Stimulated activated memory B cell treated with anti-CD40 and anti-IgM and Interleukin-4, amounts not matched to agents 10 μg/mL and 1 μg/mL and 100 μg/mL, for 72 hours (primary cell): Measurements from ENCODE around the gene KCNJ8.
"Not testable (repeated sequence)": the region's sequence is repeated elsewhere in the genome, so short reads cannot be mapped to it uniquely, and the experiment has no call there.

Experiments
- ATAC-seq: fragments of 150-1000 bp; cut with Tn5 transposase; 2 replicates; pipeline ENCODE4 v1.10.0; 2021
- H3K27ac Mint-ChIP-seq: one replicate; pipeline ENCODE4 v1.8.0; 2022; ENCODE audit warnings: mild to moderate bottlenecking, mixed read lengths
- H3K27me3 Mint-ChIP-seq: one replicate; pipeline ENCODE4 v1.8.0; 2022; ENCODE audit warnings: mixed read lengths
- H3K36me3 Mint-ChIP-seq: one replicate; pipeline ENCODE4 v1.8.0; 2022; ENCODE audit warnings: mixed read lengths
- H3K4me1 Mint-ChIP-seq: one replicate; pipeline ENCODE4 v1.8.0; 2022; ENCODE audit warnings: mixed read lengths
- H3K4me3 Mint-ChIP-seq: one replicate; pipeline ENCODE4 v1.8.0; 2022; ENCODE audit warnings: mild to moderate bottlenecking, moderate library complexity, mixed read lengths
- H3K9me3 Mint-ChIP-seq: one replicate; pipeline ENCODE4 v1.8.0; 2022; ENCODE audit warnings: mixed read lengths

KCNJ8 gene

DNA sequence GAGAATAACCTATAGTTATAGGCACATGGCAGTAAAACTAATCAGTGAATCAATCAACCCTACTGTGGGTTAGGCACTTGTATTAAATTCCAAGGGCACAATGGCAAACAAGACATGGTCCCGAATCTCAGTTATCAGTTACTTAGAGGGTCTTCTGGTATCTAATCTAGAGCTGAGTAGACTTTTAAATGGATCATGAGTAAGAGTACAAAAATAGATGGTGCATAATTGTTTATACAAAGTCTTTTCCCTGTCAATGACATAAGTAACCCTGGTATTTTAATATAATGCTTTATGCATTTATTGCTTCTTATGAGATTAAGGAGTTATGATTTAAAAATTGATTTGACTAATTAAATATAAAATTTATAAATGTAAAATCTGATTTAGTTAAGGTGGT is 23.0 kb upstream of the KCNJ8 start:
- H3K36me3 Mint-ChIP-seq: no peaks in the 10 kb centered on the region
- no peak for ATAC-seq
- H3K9me3 Mint-ChIP-seq: no peaks in the 10 kb centered on the region
- H3K27ac Mint-ChIP-seq: no peak overlapping the region
- H3K4me1 Mint-ChIP-seq: no peaks in the 10 kb centered on the region
- H3K4me3 Mint-ChIP-seq: no peak overlapping the region
- H3K27me3 Mint-ChIP-seq: peaks cover 13% of the 10 kb centered on the region

DNA sequence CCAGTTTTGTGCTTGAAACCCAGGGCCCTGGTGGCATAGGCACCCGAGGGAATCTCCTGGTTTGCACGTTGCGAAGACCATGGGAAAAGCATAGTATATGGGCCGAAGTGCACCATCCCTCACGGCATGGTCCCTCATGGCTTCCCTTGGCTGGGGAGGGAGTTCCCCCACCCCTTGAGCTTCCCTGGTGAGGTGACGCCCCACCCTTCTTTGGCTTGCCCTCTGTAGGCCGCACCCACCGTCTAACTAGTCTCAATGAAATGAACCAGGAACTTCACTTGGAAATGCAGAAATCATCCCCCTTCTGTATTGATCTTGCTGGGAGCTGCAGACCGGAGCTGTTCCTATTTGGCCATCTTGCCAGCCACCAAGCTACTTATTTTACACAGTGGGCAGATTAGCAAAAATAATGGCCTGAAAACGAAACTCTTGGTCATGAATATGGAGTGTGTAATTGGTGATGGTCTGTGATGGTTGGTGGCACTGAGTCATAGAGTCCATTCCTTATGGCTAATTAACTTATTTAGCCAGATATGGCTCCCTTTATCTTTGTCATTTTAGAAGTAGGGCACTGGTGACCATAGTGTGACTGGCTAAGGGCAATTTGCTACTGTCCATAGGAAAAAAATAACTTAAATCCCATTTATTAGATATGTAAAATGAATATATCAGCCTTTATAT is 21.3 kb upstream of the KCNJ8 start:
- no peak for ATAC-seq
- no peak overlapping the region for H3K4me3 Mint-ChIP-seq
- H3K27me3 Mint-ChIP-seq: peaks cover 18% of the 10 kb centered on the region
- no peaks in the 10 kb centered on the region for H3K9me3 Mint-ChIP-seq
- no peaks in the 10 kb centered on the region for H3K36me3 Mint-ChIP-seq
- H3K4me1 Mint-ChIP-seq: no peaks in the 10 kb centered on the region
- no peak overlapping the region for H3K27ac Mint-ChIP-seq

DNA sequence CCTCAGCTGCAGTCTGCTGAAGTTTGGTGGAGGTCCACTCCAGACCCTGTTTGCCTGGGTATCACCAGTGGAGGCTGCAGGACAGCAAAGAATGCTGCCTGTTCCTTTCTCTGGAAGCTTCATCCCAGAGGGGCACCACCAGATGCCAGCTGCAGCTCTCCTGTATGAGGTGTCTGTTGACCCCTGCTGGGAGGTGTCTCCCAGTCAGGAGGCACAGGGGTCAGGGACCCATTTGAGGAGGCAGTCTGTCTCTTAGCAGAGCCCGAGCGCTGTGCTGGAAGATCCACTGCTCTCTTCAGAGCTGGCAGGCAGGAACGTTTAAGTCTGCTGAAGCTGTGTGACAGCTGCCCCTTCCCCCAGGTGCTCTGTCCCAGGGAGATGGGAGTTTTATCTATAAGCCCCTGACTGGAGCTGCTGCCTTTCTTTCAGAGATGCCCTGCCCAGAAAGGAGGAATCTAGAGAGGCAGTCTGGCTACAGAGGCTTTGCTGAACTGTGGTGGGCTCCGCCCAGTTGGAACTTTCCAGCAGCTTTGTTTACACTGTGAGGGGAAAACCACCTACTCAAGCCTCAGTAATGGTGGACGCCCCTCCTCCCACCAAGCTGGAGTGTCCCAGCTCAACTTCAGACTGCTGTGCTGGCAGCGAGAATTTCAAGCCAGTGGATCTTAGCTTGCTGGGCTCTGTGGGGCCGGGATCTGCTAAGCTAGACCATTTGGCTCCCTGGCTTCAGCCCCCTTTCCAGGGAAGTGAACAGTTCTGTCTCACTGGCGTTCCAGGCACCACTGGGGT is 20.5 kb upstream of the KCNJ8 start:
- not testable (repeated sequence) for H3K27ac Mint-ChIP-seq, H3K4me3 Mint-ChIP-seq, H3K9me3 Mint-ChIP-seq, ATAC-seq, H3K36me3 Mint-ChIP-seq, H3K4me1 Mint-ChIP-seq
- peaks cover 18% of the 10 kb centered on the region for H3K27me3 Mint-ChIP-seq

DNA sequence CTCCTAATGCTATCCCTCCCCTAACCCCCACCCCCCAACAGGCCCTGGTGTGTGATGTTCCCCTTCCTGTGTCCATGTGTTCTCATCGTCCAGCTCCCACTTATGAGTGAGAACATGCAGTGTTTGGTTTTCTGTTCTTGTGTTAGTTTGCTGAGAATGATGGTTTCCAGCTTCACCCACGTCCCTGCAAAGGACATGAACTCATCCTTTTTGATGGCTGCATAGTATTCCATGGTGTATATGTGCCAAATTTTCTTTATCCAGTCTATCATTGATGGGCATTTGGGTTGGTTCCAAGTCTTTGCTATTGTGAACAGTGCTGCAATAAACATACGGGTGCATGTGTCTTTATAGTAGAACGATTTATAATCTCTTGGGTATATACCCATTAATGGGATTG is 15.2 kb upstream of the KCNJ8 start:
- H3K27ac Mint-ChIP-seq, H3K4me1 Mint-ChIP-seq, H3K4me3 Mint-ChIP-seq, ATAC-seq, H3K9me3 Mint-ChIP-seq, H3K36me3 Mint-ChIP-seq: not testable (repeated sequence)
- H3K27me3 Mint-ChIP-seq: peaks cover 18% of the 10 kb centered on the region

DNA sequence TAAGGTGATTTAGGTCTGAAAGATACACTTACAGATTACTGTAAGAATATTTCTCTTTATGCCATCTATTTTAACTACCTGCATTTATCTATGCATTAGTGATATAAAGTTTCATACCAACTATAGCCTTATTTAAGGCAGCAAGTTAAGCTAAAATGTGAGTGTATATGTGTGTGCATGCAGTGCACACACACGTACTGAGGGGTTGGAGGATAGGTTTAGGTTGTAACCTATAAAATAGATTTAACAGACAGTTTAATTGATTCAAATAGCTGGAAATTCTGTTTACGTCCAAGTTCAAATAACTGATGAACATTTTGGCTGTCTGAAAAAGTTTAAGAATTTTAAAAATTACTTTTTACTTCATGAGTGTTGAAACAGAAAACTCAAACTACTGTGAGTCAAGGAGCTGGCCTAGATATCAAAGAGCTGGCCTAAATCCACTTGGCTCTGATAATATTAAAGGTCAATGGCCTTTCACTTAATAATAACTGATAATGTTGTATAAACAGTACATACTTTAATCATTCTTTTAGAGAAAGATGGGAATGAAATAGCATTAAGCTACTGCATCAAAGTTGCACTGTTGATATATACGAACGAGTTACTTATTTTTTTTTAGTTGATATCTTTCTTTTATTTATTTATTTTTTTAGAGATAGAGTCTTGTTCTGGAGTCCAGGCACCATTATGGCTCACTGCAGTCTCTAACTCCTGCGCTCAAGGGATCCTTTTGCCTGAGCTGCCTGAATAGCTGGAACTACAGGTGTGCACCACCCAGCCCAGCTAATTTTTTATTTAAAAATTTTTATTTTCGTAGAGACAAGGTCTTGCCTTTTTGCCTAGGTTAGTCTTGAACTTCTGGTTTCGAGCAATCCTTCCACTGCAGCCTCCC is 13.8 kb upstream of the KCNJ8 start:
- Mint-ChIP-seq H3K36me3 (no peaks in the 10 kb centered on the region), H3K27me3 (peaks cover 9% of the 10 kb centered on the region), H3K4me1 (no peaks in the 10 kb centered on the region), H3K27ac (no peak overlapping the region), H3K4me3 (no peak overlapping the region), H3K9me3 (peaks cover 1% of the 10 kb centered on the region)
- ATAC-seq: no peak

DNA sequence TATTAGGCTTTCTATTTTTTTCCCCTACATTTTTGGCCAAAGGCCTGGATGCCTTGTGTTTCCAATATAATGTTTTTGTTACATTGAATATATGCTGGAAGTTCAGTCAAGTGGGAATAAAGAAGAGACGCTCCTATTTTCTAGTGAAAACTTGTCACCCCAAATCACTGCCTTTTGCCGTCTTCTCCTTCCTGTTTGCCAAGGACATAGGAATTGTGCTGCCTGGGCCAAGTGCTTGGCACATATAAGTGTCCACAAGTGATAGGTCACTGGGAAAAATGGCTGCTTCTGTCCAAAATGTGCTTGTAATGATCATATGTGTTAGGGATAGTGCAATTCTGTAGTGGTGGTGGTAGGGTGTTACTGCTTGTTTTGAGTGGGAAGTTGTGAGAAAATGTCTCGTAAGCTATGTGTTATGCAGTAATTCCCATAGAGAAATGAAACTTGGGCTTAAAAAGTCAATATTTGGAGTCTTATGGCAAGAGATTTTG is 11.6 kb upstream of the KCNJ8 start:
- Mint-ChIP-seq H3K27ac (no peak overlapping the region), H3K27me3 (no peaks in the 10 kb centered on the region), H3K36me3 (no peaks in the 10 kb centered on the region), H3K9me3 (peaks cover 3% of the 10 kb centered on the region), H3K4me1 (no peaks in the 10 kb centered on the region), H3K4me3 (no peak overlapping the region)
- no peak for ATAC-seq

DNA sequence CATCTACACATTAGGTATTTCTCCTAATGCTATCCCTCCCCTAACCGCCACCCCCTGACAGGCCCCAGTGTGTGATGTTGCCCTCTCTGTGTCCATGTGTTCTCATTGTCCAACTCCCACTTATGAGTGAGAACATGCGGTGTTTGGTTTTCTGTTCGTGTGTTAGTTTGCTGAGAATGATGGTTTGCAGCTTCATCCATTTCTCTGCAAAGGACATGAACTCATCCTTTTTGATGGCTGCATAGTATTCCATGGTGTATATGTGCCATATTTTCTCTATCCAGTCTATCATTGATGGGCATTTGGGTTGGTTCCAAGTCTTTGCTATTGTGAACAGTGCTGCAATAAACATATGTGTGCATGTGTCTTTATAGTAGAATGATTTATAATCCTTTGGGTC is 8.2 kb upstream of the KCNJ8 start:
- not testable (repeated sequence) for ATAC-seq, H3K27ac Mint-ChIP-seq, H3K4me3 Mint-ChIP-seq, H3K36me3 Mint-ChIP-seq, H3K9me3 Mint-ChIP-seq, H3K27me3 Mint-ChIP-seq, H3K4me1 Mint-ChIP-seq

DNA sequence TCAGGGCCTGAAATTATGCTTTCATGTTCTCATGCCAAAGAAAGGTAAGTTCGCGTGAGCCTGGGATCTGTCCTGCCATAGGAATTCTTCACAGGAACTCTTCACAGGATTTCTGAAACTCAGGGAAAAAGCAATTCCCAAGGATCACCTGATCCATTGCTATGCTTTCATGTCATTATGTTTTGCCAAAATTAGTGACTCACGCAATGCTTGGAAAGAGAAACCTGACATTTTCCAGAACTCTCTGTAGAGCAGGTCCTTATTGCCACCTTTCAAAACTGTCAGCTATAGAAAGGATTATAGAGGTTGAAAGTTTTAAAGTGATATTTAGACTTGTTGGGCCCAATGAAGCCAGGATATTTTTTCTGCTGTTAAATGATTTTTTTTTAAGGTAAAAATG is 6.3 kb upstream of the KCNJ8 start:
- Mint-ChIP-seq H3K4me1 (no peaks in the 10 kb centered on the region), H3K27me3 (peaks cover 14% of the 10 kb centered on the region), H3K36me3 (no peaks in the 10 kb centered on the region), H3K9me3 (peaks cover 3% of the 10 kb centered on the region), H3K4me3 (no peak overlapping the region), H3K27ac (no peak overlapping the region)
- ATAC-seq: no peak

DNA sequence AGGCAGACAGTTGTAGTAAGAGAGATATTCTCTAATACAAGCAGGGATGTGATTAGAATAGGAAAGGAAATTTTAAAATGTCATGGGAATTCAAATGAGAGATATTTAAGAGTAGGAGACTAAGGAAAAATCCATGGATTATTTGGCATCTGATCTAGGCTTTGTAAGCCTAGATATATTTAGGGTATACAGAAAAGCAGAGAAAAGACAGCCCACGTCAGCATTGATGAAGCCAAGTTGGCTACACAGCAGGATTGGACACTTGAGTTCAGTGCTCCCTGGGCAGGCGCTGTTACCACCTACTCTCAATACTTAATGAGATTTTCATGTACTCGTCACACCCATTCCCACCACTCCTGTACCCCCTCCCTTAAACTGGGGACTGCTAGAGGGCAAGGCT is 1.7 kb upstream of the KCNJ8 start:
- peaks cover 5% of the 10 kb centered on the region for H3K4me1 Mint-ChIP-seq
- ATAC-seq: no peak
- no peaks in the 10 kb centered on the region for H3K36me3 Mint-ChIP-seq
- H3K4me3 Mint-ChIP-seq: no peak overlapping the region
- H3K27ac Mint-ChIP-seq: no peak overlapping the region
- H3K9me3 Mint-ChIP-seq: no peaks in the 10 kb centered on the region
- peaks cover 39% of the 10 kb centered on the region for H3K27me3 Mint-ChIP-seq

DNA sequence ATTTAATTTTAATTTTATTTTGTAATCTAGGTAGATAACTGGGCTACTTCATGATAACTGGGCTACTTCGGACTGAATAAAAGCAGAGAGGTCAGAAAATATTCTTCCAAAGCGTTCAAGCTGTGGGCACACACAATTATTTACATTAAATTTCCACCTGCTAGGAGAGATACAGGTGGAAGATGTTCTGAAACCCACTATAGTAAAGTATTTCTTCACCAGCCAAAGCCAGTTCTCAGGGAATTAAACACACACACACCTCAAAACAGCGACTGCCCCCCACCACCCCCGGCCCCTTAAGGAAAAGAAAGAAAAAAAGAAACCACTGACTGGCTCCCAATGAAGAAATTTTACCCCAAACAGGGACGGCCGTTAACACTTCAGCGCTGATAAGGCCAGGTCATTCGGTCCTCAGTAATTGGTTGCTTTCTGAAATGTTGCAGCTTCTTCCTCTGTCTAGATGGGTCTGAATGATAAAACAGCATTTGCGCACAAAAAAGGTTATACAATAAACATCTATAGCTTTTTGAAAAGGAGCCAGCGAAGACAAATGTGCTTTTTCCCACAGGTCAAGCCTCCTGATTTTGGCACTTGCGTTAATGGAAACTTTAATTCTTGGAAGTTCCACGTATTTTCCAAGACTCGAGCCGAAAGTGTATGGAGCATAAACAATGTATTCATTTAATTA is 771 bp upstream of the KCNJ8 start:
- Mint-ChIP-seq H3K4me1 (peaks cover 5% of the 10 kb centered on the region), H3K4me3 (no peak overlapping the region), H3K9me3 (no peaks in the 10 kb centered on the region), H3K27me3 (peaks cover 39% of the 10 kb centered on the region), H3K27ac (no peak overlapping the region), H3K36me3 (no peaks in the 10 kb centered on the region)
- ATAC-seq: no peak

DNA sequence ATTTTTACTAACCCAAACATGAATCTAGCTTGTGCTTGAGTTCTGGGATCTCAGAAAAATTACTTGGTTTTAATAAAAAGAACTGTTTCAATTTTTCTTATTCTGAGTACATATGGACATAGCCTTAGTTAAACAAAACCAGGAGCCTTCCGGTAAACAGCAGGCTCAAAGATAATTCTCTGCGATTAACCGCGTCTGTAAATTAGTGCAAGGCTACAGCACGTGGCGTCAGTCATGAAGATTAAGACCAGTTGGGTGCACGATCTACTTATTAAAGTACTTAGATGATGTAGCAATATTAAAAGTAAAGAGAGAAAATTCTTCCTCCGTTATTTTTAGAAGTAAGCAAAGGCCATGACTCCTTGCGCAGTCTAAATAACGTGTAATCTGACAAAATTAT is 700 bp downstream of the KCNJ8 start:
- Mint-ChIP-seq H3K4me3 (no peak overlapping the region), H3K36me3 (no peaks in the 10 kb centered on the region), H3K27ac (no peak overlapping the region), H3K27me3 (peaks cover 39% of the 10 kb centered on the region), H3K4me1 (peaks cover 5% of the 10 kb centered on the region), H3K9me3 (no peaks in the 10 kb centered on the region)
- ATAC-seq: no peak

DNA sequence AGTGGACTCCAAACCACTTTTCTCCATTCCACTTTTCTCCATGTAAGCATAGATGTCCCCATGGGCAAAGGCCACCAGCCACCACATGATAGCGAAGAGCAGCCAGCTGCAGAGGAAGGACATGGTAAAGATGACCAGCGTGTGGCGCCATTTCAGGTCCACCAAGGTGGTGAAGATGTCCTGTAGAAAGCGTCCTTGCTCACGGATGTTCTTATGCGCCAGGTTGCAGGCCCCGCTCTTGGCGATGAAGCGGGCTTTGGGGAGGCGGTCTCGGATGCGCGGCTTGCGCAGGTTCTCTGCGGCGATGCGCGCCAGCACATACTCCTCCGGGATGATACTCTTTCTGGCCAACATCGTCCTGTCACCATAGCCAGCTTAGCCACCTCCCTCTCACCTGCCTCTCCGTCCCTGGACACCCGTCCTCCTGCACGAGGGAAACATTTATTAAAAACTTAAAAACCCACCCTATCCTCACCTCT is 1.2 kb downstream of the KCNJ8 start:
- no peak overlapping the region for H3K4me3 Mint-ChIP-seq

DNA sequence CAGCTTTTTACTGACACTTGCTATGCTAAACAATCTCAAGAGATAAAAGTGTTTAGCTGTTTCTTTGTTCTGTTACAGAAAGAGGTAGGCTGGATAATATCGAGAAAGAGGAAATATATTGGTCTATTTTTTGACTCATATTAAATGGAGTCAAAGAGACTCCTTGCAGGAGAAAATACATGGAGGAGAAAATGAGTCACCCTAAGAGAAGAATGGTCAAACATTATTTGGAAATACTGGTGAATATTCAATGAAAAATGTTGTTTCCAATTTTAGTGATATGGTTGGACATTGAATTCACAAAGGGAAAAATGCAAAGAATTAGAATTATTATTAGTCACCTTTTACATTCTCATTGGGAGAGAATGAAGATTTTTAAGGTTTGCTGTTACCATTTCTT is 3.2 kb downstream of the KCNJ8 start:
- H3K27ac Mint-ChIP-seq: no peak overlapping the region
- ATAC-seq: no peak
- H3K4me3 Mint-ChIP-seq: no peak overlapping the region
- peaks cover 5% of the 10 kb centered on the region for H3K4me1 Mint-ChIP-seq
- H3K27me3 Mint-ChIP-seq: peaks cover 31% of the 10 kb centered on the region
- no peaks in the 10 kb centered on the region for H3K36me3 Mint-ChIP-seq
- no peaks in the 10 kb centered on the region for H3K9me3 Mint-ChIP-seq

More for the DNA sequence above, 1.2 kb downstream of the KCNJ8 start:
- Mint-ChIP-seq H3K4me1 (peaks cover 5% of the 10 kb centered on the region), H3K9me3 (no peaks in the 10 kb centered on the region), H3K27ac (no peak overlapping the region), H3K36me3 (no peaks in the 10 kb centered on the region), H3K27me3 (peaks cover 39% of the 10 kb centered on the region)
- peak; percentile 47 for ATAC-seq

DNA sequence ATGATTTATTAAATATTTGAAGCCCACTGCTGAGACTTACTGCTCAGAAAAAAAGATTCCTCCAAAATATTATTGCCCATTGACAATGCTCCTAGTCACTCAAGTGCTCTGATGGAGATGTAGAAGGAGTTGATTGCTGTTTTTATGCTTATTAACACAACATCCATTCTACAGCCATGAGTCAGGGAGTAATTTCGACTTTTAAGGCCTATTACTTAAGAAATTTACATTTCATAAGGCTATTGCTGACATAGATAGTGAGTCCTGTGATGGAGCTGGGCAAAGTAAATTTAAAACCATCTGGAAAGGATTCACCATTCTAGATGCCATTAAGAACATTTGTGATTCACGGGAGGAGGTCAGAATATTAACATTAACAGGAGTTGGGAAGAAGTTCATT is 5.2 kb downstream of the KCNJ8 start:
- Mint-ChIP-seq H3K9me3 (no peaks in the 10 kb centered on the region), H3K4me1 (peaks cover 5% of the 10 kb centered on the region), H3K4me3 (no peak overlapping the region), H3K36me3 (no peaks in the 10 kb centered on the region), H3K27me3 (peaks cover 15% of the 10 kb centered on the region), H3K27ac (no peak overlapping the region)
- no peak for ATAC-seq

DNA sequence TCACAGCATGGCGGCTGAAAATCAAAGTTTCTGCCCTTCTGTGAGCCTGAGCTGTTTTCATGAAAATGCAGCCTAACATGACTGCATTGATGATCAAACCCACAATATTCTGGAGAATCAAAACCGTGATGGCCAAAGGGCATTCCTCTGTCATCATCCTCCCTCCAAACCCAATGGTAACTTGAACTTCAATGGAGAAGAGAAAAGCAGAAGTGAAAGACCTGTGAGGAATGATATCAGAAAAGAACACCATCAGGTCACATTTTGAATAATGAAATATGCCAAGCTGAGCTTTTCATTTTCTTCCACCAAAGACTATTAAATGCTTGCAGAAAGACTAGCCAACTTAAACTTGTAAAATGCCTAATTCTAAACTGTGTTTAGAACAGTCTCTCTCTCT is 8.1 kb downstream of the KCNJ8 start:
- H3K27me3 Mint-ChIP-seq: no peaks in the 10 kb centered on the region
- H3K36me3 Mint-ChIP-seq: no peaks in the 10 kb centered on the region
- no peaks in the 10 kb centered on the region for H3K4me1 Mint-ChIP-seq
- H3K9me3 Mint-ChIP-seq: no peaks in the 10 kb centered on the region
- ATAC-seq: no peak
- H3K27ac Mint-ChIP-seq: no peak overlapping the region
- H3K4me3 Mint-ChIP-seq: no peak overlapping the region
